ENCODE results near the gene CKAP2L. TPM values are rescaled to one million over a fixed set of nuclear protein-coding genes. Genes with fewer than 3 reads are reported as not detected.

CKAP2L gene
- total RNA-seq, 1 donor from 2014 or later: 2.5 TPM

- Histone ChIP-seq H3K27me3 (ENCODE audit: control insufficient read depth, insufficient read depth, low read length) (no peaks in the 10 kb centered on the region), H3K4me3 (ENCODE audit: low read depth, low read length) (no peak overlapping the region), H3K36me3 (ENCODE audit: control insufficient read depth, insufficient read depth, low read length) (no peaks in the 10 kb centered on the region)
- no peak for DNase-seq (ENCODE audit: low read depth)
- TF ChIP-seq, protein P1, sequence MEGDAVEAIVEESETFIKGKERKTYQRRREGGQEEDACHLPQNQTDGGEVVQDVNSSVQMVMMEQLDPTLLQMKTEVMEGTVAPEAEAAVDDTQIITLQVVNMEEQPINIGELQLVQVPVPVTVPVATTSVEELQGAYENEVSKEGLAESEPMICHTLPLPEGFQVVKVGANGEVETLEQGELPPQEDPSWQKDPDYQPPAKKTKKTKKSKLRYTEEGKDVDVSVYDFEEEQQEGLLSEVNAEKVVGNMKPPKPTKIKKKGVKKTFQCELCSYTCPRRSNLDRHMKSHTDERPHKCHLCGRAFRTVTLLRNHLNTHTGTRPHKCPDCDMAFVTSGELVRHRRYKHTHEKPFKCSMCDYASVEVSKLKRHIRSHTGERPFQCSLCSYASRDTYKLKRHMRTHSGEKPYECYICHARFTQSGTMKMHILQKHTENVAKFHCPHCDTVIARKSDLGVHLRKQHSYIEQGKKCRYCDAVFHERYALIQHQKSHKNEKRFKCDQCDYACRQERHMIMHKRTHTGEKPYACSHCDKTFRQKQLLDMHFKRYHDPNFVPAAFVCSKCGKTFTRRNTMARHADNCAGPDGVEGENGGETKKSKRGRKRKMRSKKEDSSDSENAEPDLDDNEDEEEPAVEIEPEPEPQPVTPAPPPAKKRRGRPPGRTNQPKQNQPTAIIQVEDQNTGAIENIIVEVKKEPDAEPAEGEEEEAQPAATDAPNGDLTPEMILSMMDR (IDR thresholded peaks at IDR 0.05; ENCODE audit: insufficient read depth, low read length, poor library complexity, severe bottlenecking): no peak
Measured at GRCh38 chr2:112756207-112756606, 8.2 kb downstream of the CKAP2L start.

DNA sequence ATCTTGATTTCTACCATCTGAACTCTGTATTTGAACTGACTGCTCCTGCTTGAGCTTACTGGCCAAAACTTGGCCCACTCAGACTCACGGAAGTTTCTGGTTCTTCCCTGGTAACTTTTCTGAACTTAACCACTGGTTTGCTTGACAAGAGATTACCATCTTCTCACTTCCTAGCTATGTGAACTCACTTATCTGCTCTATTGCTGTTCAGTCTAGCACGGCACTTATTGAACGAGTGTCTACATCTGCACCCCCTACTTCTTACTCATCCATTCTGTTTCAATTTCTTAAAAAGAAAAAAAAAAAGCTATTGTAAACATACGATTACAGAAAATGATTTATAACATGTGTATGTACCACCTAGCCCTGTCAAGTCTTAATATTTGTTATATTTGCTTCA lies 9.0 kb downstream of the CKAP2L start:
- Histone ChIP-seq H3K4me3 (ENCODE audit: low read depth, low read length) (no peak overlapping the region), H3K27me3 (ENCODE audit: control insufficient read depth, insufficient read depth, low read length) (no peaks in the 10 kb centered on the region), H3K36me3 (ENCODE audit: control insufficient read depth, insufficient read depth, low read length) (no peaks in the 10 kb centered on the region)
- DNase-seq (ENCODE audit: low read depth): no peak
- TF ChIP-seq, protein P1 (IDR thresholded peaks at IDR 0.05; ENCODE audit: insufficient read depth, low read length, poor library complexity, severe bottlenecking): no peak

GRCh38 chr2:112754564-112754963 lies 9.8 kb downstream of the CKAP2L start:
- H3K36me3 ChIP-seq (ENCODE audit: control insufficient read depth, insufficient read depth, low read length): no peaks in the 10 kb centered on the region
- H3K27me3 ChIP-seq (ENCODE audit: control insufficient read depth, insufficient read depth, low read length): no peaks in the 10 kb centered on the region
- H3K4me3 ChIP-seq (ENCODE audit: low read depth, low read length): no peak overlapping the region
- TF ChIP-seq, protein P1 (IDR thresholded peaks at IDR 0.05; ENCODE audit: insufficient read depth, low read length, poor library complexity, severe bottlenecking): no peak
- no peak for DNase-seq (ENCODE audit: low read depth)

GRCh38 chr2:112752667-112753066 lies 11.7 kb downstream of the CKAP2L start:
- H3K36me3 ChIP-seq (ENCODE audit: control insufficient read depth, insufficient read depth, low read length): no peaks in the 10 kb centered on the region
- H3K4me3 ChIP-seq (ENCODE audit: low read depth, low read length): no peak overlapping the region
- H3K27me3 ChIP-seq (ENCODE audit: control insufficient read depth, insufficient read depth, low read length): no peaks in the 10 kb centered on the region
- TF ChIP-seq, protein P1 (IDR thresholded peaks at IDR 0.05; ENCODE audit: insufficient read depth, low read length, poor library complexity, severe bottlenecking): no peak
- no peak for DNase-seq (ENCODE audit: low read depth)

DNA sequence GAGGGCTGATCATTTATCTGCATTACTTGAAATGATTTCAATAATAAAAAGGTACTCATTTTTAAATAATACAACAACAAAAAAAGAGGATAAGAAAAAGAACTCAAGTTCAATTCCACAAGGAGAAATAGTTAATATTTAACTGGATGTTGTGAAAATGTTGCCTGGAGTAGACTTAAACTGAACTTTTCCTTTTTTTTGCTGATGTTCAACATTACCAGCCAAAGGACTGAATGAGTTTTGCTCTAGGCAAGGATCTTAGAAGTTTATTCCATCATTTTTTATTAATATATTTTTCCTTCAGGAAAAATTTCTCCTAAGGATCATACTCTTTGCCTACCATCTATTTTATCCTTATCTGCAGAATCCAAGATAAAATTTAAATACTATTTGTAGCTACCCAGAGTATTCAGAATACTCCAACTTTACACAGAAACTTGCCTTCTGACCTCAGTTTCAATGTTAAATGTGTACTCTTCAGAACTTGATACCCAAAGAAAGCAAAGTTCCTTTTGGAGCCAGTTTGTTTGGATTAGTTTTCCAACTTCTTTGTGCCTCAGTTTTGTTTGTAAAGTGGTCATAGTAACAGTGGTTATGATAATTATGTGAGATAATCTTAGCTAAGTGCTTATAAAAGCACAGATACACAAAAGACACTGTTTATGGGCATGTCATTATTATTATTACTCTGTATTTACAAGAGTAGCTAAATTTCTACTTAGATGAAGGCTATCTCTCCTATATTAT lies 12.8 kb downstream of the CKAP2L start:
- TF ChIP-seq, protein P1 (IDR thresholded peaks at IDR 0.05; ENCODE audit: insufficient read depth, low read length, poor library complexity, severe bottlenecking): no peak
- no peaks in the 10 kb centered on the region for H3K27me3 ChIP-seq (ENCODE audit: control insufficient read depth, insufficient read depth, low read length)
- H3K4me3 ChIP-seq (ENCODE audit: low read depth, low read length): no peak overlapping the region
- H3K36me3 ChIP-seq (ENCODE audit: control insufficient read depth, insufficient read depth, low read length): no peaks in the 10 kb centered on the region
- no peak for DNase-seq (ENCODE audit: low read depth)

DNA sequence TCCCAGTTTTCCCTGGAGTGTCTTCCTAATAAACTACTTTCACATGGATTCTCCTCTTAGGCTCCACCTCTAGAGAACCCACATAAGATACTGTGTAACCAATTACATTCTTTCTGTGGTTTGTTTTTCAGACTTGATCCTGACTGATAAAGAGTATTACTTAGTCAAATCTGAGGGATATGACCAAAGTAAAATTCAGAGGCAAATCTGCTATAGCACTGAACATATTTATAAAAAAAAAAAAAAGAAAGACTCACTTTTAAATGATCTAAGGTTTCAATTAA lies 13.9 kb downstream of the CKAP2L start:
- Histone ChIP-seq H3K27me3 (ENCODE audit: control insufficient read depth, insufficient read depth, low read length) (no peaks in the 10 kb centered on the region), H3K4me3 (ENCODE audit: low read depth, low read length) (no peak overlapping the region), H3K36me3 (ENCODE audit: control insufficient read depth, insufficient read depth, low read length) (no peaks in the 10 kb centered on the region)
- no peak for DNase-seq (ENCODE audit: low read depth)
- TF ChIP-seq, protein P1 (IDR thresholded peaks at IDR 0.05; ENCODE audit: insufficient read depth, low read length, poor library complexity, severe bottlenecking): no peak
